Measurements from ENCODE around the gene YY2. TPM values are rescaled to one million over a fixed set of nuclear protein-coding genes. Genes with fewer than 3 reads are reported as not detected.

The YY2 gene
- 1.2 and 1.4 TPM in 2 replicates for total RNA-seq

DNA sequence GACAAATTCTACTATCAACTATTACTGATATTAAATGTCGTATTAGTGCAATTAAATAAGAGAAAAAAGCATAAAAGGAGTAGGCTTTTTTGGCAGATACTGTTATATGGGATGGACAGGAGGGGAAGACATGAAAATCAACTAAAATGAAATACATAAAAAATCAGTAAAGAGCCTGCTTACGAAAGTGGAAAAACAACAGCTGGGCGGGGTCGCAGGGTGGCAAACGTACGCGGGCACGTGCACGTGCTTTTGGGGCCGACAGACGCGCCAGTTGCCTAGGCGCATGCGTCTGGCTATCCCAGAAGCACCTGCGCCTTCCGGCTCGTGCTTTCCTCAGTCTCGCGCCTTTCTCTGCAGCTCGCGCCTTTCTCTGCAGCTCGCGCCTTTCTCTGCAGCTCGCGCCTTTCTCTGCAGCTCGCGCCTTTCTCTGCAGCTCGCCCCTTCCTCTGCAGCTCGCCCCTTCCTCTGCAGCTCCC lies at the start of gene YY2:
YY2 (plus strand) TSS at position 51 of the 479 bp plus-strand sequence. CDS start 498 bp downstream, outside the sequence.

DNA sequence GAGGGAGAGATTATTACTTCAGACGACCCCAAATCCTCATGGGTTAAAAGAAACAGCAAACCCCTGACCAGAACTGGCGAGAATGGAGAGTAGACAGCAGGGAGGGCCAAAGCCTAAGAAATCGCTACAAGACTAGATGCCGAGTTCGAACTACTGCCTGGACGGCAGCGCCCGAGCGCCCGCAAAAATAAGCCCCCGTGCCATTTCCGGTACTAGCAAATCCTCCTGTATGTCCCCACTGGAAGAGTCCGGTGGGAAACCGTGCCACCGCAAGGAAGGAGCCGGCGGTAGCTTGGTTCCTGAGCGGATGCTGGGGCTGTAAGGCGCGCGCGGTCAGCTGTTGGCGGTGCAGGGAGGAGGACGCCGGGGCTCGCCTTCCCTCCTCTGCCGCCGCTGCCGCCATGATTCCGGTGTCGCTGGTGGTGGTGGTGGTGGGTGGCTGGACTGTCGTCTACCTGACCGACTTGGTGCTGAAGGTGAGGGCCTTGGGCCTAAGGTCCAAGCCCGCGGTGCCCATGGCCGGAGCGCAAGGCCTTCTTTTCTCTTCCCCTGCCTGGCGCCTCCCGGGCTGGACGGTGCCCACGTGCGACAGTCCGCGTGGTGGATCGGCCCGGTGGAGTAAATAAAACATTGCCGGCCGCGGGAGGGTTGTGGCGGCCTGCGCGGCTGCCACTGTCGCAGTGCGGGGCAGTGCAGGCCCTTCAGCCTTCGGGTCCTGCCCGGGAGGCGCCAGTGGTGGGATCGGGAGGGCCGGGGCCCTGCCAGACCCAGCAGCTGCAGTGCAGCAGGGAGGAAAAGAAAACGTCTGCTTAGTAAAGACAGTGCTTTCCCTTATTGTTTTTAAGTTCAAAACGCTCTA lies 16.2 kb upstream of the YY2 start, which contains the start of gene MBTPS2:
MBTPS2 (plus strand) TSS at position 284 of the 859 bp plus-strand sequence; CDS start at position 402, 118 bp downstream.

Other genes with a start within 250 kb of the YY2 start
- gene KLHL34, start 197.7 kb upstream of the YY2 start, total RNA-seq, result under 0.01 TPM in 2 replicates
- gene SMPX, start 97.9 kb upstream of the YY2 start, total RNA-seq, result not detected in 2 replicates
- 9.3 and 11.5 TPM in 2 replicates for gene MBTPS2, start 16.4 kb upstream of the YY2 start, total RNA-seq
- gene SMS, start 84.7 kb downstream of the YY2 start, total RNA-seq, result 199 and 408 TPM in 2 replicates
- gene PHEX, start 176.3 kb downstream of the YY2 start, total RNA-seq, result under 0.01 TPM in 2 replicates

Measured in regular cardiac myocyte (primary cell).